AG08395 (cell line): ENCODE results near the gene BRD3OS.

ENCODE experiments used
- DNase-seq: peaks from one replicate; pipeline ENCODE4 v3.0.0; 2012; ENCODE audit warnings: mixed read lengths, low spot score

The BRD3OS gene

DNA sequence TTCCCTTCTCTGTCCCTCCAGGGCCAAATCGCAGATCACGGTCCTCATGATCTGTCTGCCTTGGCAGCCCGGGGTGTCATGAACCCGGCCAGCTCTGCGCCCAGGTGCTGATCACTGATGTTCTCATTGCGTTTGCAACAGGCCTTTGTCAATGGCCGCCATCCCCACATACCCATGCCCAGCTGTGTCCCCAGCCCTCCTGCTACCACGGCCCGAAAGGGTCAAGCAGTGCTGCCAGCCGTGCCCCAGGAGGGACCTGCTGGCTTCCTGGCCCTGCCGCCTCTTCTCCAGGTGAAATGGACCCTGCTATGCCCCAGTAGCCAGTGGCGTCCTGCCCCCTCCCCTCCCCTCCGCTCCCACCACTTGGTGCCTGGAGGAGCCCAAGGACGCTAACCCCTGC lies 20.4 kb upstream of the BRD3OS start:
- DNase-seq: no peak

DNA sequence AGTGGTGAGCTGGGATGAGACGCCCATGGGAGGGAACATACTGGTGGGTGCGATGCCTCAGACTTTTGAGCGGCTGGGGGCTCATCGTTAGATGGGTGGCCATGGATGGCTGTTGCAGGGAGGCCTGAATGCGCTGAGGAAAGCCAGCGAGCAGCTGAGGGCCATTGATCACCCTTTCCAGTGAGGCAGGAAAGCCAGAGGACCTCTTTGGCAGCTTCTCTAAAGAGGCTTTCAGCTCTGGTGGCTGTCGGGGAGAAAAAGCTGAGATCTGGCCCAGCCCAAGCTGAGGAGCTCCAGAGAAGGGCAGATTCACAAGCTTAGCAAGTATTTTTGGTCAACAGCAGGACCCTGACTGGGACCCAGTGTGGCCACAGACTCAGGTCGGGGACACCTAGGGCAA lies 19.9 kb upstream of the BRD3OS start:
- no peak for DNase-seq

DNA sequence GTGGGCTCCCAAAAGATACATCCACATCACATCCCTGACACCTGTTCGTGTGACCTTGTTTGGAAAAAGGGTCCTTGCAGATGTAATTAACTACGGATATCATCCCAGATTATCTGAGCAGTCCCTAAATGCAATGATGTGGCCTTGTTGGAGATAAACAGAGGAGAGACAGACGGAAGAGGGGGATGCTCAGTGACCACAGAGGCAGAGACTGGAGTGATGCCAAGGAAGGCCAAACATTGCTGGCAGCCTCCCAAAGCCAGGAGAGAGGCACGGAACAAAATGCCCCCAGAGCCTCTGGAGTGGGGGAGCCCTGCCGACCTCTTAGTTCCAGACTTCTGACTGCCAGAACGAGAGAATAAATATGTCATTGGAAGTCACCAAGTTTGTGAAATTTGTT lies 18.1 kb upstream of the BRD3OS start:
- DNase-seq: no peak

DNA sequence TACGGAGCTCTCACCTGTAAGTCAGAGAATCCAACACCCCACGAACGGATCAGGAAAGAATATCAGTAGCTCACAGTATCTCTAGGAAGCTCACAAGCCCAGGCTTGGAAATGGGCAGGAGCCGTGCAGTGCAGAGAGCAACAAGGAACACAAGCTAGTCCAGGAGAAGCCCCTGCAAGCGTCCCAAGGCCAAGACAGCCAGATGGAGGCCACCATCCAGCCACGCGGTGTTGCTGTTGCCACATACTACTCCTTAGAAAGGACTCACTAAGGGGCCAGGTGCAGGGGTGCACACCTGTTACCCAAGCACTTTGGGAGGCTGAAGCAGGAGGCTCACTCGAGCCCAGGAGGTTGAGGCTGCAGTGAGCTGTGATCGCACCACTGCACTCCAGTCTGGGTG lies 17.7 kb upstream of the BRD3OS start:
- no peak for DNase-seq

GRCh38 chr9:134010310-134011173 lies 14.7 kb upstream of the BRD3OS start:
- DNase-seq: peak; percentile 32

DNA sequence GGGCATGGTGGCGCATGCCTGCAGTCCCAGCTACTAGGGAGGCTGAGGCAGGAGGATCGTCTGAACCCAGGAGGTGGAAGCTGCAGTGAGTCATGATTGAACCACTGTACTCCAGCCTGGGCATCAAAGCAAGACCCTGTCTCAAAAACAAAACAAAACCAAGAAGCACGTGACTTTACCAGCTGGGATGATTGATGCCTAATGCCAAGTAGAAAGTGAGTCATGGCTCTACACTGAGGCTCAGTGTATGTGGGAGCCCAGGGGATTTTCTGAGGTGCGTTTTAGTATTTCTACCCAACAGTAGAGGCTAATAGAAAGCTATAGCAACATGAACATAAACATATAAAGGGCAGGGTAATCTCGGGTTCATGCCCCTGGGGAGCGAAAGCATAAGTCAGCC lies 13.9 kb upstream of the BRD3OS start:
- no peak for DNase-seq

DNA sequence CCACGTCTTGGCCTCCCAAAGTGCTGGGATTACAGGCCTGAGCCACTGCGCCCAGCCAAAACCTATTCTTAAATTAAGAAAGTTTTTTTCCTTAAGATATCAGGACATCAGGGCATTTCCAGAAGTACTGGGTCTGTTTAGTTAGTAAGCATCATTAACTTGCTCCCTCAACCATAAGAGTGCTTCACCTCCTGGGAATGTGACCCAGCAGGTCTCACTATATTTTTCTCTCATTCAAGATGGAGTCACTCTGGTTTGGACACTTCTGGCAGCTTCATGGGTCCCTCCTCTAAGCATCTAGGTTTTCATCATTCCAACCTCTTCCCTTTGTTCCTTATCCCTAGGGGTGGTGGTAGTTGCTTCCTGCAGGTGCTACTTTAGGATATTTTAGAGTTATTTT lies 10.3 kb upstream of the BRD3OS start:
- no peak for DNase-seq

DNA sequence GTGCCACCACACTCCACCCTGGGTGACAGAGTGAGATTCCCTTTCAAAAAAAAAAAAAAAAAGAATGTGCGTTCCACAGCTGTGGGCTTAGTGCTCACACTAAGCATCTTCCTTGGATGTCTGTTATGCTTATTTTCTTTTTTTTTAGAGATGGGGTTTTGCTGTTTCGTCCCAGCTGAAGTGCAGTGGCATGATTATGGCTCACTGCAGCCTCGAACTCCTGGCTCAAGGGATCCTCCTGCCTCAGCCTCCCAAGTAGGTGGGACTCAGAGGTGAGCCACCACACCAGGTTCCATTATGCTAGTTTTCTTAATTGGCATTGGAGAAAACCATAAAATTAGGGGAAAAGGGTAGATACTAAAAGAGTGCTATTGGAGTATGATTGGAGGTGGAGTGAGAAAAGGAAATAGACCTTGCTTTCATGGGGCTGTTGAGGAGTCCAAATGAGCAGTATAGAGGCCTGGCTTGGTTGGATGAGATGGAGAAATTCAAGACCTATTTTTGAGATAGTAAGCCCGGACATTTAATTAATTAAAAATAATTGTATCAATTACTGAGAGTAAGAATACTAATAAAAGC lies 978 bp upstream of the BRD3OS start:
- no peak for DNase-seq

DNA sequence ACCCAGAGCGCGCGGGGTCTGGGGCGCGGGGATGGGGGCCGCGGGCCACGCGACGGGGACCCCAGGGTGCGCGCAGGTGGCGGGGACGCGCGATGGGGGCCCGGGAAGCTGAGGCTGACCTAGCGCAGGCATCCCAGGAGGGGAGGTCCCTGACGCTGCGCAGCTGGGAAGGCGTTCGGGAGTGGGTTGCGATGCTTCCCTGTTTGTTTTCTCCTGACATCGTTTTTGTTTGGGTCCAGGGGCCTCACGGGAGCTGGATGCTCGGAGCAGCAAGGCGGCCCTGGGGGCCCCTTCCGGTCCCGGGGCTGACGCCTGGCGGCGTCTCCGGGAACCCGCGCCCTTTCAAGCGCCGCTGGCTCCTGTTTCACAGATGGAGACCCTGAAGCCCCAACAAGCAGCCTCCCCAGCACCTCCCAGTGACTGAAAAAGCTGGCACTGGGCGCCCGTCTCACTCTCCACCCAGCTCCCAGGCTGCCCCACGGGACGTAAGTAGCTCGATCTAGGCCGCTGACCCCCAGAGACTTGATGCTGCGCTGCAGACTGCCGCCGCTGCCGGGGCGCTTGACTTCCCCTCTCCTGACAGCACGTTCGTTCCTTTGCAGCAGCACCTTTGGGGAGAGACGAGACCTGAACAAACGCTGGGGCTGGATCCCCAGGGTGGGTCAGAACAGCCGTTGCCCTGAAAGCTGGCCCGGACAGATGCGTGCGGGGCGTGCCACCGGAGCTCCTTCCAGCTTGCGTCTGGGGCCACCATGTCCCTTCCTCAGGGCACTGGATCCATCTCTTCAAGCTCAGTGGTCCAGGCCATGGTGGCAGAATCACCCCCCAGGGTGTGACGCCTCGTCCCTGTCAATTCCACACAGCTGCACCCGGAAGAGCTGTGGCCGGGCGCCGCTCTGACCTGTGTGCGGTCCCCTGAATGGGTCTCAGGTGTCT lies 593 bp downstream of the BRD3OS start:
- DNase-seq: peak; percentile 40

DNA sequence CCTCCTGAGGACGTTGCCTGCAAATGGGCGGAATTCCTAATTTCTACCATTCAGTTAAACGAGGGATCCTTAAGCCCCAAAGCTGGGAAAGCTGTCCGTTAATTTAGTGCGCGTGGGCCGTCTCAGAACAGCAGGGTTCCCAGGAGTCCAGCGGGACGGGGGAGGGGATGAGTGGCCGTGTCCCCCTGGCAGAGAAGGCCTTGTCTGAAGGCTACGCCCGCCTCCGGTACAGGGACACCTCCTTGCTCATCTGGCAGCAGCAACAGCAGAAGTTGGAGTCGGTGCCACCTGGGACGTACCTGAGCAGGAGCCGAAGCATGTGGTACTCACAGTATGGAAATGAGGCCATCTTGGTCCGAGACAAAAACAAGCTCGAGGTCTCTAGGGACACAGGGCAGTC lies 1.3 kb downstream of the BRD3OS start:
- DNase-seq: no peak

- no peak for DNase-seq
These were observed 1.7 kb downstream of the BRD3OS start for GRCh38 chr9:134026981-134027380.

- no peak for DNase-seq
These were observed 2.3 kb downstream of the BRD3OS start for GRCh38 chr9:134027561-134027960.

DNA sequence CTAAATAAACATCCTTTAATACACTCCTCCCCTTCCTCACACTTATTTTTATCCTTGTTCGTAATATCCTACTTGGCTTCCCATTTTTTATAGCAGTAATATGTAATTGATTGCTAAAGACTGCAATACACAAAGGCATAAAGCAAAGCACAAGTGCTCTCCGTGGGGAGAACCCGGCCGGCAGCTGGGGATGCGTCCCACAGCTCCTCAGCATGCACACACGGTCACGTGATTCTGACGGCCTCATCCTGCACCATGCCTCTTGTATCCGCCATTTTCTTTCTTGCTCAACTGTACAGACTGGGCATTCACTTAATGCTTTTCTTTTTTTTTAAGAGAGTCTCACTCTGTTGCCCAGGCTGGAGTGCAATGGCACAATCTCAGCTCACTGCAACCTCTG lies 2.8 kb downstream of the BRD3OS start:
- DNase-seq: no peak

GRCh38 chr9:134028575-134029247 lies 3.4 kb downstream of the BRD3OS start:
- no peak for DNase-seq

DNA sequence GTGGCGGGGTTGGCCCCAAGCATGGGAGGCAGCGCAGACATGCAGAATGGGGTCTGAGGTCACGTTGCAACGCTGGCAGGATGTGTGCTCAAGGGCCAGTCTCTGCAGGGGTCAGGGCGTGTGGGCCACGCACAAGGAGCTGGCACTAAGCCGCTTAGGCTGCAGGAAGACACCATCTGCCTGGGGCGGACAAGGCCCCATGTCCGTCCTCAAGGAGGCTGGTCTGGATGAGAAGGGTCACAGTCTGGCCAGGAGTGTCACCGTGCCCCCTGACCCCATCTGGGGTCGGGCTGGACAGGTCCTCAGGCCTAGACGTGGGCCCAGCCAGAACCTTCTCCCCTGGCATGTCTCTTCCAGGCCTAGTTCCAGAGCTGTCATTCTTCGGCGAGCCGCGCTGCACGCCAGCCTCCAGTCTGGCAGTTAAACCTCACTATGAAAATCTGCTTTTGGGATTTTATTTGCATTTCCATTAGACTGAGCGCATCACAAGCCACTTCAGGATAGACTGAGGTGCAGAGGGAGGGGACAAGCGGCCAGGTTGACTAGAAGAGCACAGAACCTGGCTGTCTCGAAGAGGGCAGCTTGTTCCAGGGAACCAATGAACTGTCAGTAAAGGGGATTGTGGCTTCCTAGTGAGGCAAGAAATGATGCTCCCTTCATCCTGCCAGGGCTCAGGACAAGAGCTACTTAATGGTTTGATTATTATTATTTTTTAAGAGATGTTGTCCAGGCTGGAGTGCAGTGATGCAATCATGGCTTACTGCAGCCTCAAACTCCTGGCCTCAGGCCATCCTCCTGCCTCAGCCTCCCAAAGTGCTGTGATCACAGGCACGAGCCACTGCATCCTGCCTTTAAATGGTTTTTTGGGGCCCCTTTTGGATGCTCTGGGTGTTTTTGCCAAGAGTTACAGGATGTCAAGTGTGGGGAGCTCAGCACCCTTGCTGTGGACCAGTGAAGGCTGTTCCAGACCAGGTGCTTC lies 4.3 kb downstream of the BRD3OS start:
- DNase-seq: no peak

GRCh38 chr9:134030821-134031470 lies 5.7 kb downstream of the BRD3OS start:
- DNase-seq: no peak

- DNase-seq: no peak
These were observed 6.5 kb downstream of the BRD3OS start for GRCh38 chr9:134031783-134032182.

GRCh38 chr9:134032456-134033222 lies 7.4 kb downstream of the BRD3OS start:
- no peak for DNase-seq

DNA sequence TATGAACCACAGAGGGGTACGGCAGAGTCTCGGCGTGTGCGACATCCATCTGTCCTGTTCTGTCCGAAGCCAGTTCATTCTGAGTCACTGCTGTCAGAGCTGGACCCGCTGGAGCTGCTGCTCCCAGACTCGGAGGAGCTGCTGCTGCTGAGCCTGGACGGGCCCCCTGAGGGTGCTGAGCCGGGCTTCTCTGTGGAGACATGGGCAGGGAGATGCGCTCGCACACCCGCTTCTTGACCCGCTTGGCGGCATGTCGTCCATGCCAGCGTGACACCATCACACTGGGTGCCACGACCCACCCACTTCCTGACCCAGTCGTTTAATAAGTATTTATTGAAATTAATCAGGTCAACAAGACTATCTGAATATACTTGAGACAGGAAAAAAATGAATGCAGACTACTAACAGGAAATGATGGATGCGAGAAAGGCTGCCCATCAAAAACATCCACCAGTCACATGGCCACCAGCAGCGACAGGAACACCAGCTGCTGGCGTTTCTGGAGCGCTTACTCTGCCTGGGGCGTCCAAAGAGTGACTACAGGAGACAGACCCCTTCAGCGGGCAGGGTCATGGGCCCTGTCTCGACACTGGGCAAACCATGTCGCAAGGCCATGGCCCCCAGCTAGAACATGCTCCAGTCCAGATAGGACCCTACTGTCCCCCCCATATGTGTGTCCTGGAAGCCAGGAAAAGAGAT lies 8.4 kb downstream of the BRD3OS start:
- DNase-seq: no peak
